Measurements from ENCODE around the gene WDTC1.
A peak's percentile ranks its signal among the peaks of the same experiment; 100 is the strongest.
"Not testable (repeated sequence)": the region's sequence is repeated elsewhere in the genome, so short reads cannot be mapped to it uniquely, and the experiment has no call there.

Gene WDTC1, protein sequence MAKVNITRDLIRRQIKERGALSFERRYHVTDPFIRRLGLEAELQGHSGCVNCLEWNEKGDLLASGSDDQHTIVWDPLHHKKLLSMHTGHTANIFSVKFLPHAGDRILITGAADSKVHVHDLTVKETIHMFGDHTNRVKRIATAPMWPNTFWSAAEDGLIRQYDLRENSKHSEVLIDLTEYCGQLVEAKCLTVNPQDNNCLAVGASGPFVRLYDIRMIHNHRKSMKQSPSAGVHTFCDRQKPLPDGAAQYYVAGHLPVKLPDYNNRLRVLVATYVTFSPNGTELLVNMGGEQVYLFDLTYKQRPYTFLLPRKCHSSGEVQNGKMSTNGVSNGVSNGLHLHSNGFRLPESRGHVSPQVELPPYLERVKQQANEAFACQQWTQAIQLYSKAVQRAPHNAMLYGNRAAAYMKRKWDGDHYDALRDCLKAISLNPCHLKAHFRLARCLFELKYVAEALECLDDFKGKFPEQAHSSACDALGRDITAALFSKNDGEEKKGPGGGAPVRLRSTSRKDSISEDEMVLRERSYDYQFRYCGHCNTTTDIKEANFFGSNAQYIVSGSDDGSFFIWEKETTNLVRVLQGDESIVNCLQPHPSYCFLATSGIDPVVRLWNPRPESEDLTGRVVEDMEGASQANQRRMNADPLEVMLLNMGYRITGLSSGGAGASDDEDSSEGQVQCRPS

DNA sequence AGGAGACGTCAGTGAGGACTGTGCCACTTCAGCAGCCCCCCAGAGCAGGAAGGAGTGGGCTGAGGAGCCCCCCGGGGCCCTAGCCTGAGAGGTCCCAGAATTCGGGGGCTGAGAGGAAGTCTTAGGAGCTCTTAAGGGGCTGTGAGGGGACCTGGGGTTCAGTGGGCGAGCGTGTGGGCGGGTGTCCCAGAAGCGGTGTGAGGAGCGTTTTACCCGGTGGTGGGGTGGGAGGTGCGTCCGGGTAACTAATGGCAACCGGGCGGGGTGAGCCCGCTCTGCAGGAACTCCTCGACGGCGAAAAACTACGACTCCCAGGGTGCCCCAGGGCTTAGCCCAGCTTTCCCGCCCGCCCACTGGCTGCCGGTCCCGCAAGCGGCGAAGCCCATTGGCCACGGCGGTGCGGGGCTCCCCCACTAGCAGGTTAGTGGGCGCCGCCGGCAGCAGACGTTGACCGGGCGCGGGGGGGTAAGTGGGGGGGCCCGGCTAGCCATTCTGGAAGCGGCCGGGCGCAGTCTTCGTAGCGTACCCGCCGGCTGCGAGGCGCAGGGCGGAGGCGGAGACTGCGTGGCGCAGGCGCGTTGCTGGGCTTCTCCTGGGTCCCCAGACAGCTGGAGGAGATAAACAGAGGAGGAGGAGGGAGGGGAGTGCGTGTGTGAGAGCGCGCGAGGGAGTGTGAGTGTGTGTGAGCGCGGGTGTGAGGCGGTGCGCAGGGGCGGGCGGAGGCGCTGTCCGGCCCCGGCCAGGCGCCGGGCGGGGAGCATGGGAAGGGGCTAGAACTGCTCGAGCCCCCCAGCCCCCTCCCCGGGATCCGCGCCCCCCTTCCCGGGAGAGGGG is at the start of gene WDTC1:
Gene WDTC1, plus strand, starts transcription at position 584 of the 834 bp plus-strand sequence. CDS start 26,423 bp downstream, outside the sequence.
- DNase-seq = peak; percentile 98

DNA sequence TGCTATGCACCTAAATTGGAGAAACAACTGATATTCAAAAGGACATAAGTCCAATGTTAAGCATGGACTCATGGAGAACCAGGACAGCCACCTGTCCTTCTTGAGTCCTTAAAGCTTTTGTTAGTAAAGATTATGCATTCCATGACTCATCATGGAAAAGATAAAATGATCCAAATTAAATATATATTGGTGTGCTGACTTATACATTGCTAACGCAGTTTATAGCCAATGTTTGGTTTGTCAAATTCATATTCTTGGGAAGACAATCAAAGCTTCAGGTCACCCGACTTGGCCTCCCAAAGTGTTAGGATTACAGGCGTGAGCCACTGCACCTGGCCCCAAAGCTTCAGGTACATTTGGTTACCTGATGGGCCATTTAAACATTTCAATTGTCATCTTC is 49.8 kb upstream of the WDTC1 start:
- not testable (repeated sequence) for DNase-seq

DNA sequence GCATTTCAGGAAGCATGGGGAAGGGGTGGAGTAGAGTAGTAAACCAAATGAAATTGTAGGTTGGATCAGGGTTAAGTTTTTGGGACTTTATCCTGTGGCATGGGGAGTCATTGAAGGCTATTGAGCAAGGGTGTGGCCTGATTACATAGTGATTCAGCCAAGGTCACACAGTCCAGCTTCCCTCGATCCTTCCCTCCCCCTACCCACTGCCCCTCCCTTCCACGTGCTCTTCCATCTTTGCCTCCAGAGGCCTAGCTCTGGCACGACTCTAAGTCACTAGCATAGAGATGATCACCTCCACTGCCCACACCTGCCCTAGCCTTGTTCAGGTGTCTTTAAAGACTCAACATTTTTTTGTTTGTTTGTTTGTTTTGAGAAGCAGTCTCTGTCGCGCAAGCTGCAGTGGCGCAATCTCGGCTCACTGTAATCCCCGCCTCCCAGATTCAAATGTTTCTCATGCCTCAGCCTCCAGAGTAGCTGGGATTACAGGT is 42.3 kb upstream of the WDTC1 start:
- DNase-seq = no peak

DNA sequence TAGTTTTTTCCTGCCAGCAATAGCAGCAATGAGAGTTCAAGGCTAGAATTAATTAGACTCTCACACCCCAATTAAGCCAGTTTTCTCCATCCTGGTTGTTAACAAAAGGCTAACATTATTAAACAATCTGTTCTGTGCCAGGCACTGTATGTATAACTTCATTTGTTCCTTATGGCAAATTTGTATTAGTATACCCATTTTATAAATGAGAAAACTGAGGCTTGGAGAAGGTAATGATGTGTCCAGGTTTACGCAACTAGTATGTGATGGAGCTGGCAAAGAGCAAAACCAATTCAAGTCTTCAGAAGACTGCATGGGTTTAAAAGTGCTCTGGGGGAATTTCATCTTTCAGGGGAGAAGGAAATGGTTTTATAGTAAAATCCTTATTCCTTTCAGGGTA is 41.2 kb upstream of the WDTC1 start:
- DNase-seq = no peak

DNA sequence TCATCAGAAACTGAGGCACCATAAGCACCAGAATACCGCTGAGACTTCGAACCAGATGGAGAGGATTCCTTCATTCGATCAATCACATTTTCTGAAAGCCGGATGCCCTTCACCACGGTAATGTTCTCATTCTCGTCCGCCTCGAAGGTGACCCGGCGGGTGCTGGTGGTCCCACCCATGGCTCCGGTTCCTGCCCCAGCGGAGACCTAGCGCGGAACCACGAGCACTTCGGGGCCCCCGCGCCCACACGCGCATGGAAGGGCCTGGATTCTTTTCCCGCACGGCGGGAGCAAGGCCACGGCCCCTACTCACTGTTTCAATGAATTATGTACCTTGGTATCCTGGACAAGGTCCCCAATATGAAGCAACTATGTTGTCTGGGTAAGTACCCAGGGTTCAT is 33.1 kb upstream of the WDTC1 start:
- DNase-seq = no peak

DNA sequence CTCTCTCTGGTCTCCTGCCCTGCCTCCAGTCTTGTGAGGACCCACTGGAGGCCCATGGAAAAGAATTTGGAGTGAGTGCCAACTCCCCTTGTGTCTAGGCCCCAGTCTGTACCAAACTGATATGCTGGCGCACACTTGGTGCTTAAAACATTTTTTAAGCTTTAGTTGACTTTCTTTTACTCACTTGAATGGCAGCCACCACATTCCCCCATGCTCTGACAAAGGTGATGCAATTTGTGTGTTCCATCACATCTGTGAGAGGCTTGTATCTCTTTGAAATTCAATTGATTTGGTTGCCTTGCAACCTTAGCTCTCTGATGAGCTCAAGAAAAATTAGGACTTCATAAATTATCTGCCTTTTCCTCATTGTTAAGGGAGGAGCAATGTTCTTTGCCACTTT is 30.5 kb upstream of the WDTC1 start:
- no peak for DNase-seq

DNA sequence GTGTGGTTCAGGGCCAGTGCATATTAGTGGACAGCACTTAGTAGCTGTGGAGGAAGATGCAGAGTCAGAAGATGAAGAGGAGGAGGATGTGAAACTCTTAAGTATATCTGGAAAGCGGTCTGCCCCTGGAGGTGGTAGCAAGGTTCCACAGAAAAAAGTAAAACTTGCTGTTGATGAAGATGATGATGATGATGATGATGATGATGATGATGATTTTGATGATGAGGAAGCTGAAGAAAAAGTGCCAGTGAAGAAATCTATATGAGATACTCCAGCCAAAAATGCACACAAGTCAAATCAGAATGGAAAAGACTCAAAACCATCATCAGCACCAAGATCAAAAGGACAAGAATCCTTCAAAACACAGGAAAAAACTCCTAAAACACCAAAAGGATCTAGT is 27.2 kb upstream of the WDTC1 start:
- DNase-seq = not testable (repeated sequence)

DNA sequence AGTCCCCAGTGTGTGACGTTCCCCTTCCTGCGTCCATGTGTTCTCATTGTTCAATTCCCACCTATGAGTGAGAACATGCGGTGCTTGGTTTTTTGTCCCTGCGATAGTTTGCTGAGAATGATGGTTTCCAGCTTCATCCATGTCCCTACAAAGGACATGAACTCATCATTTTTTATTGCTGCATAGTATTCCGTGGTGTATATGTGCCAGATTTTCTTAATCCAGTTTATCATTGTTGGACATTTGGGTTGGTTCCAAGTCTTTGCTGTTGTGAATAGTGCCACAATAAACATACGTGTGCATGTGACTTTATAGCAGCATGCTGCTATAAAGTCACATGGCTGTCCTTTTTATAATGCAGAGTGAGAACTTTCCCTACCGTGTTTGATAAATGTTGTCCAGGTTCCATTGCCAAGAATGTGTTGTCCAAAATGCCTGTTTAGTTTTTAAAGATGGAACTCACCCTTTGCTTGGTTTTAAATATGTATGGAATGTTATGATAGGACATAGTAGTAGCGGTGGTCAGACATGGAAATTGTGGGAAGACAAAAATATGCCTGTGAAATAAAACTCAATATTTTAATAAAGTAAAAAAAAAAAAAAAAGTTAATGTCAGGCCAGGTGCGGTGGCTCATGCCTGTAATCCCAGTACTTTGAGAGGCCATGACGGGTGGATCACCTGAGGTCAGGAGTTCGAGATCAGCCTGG is 26.1 kb upstream of the WDTC1 start:
- DNase-seq = not testable (repeated sequence)

DNA sequence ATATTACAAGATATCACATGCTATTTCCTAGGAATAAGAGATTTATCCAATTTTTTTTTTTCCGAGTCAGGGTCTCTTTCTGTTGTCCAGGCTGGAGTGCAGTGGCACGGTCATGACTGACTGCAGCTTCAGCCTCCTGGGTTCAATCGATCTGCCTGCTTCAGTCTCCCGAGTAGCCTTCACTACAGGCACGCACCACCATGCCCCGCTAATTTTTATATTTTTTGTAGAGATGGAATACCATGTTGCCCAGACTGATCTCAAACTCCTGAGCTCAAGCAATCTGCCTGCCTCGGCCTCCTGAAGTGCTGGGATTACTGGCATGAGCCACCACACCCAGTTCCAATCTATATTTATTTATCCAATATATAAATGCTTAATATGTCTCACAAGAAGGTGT is 18.0 kb upstream of the WDTC1 start:
- no peak for DNase-seq

DNA sequence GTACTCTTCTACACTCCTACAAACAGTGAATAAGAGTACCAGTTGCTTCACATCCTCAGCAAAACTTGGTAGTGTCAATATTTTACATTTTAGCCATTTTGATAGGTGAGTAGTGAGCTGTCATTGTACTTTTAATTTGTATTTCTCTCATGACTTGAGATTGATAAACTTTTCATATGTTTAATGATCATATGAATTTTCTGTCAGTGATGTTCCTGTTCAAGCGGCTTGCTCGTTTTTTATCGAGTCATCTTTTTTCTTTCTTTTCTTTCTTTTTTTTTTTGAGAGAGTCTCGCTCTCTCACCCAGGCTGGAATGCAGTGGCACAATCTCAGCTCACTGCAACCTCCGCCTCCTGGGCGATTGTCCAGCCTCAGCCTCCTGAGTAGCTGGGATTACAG is 17.0 kb upstream of the WDTC1 start:
- no peak for DNase-seq

DNA sequence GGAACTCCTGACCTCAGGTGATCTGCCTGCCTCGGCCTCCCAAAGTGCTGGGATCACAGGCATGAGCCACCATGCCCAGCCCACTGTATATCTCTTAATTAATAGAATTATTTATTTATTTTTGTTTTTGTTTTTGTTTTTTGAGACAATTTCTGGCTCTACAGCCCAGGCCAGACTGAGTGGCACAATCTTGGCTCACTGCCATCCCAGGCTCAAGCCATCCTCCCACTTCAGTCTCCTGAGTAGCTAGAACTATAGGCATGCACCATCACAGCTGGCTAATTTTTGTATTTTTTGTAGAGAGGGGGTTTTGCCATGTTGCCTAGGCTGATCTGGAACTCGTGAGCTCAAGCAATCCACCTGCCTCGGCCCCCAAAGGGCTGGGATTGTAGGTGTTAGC is 15.7 kb upstream of the WDTC1 start:
- no peak for DNase-seq

DNA sequence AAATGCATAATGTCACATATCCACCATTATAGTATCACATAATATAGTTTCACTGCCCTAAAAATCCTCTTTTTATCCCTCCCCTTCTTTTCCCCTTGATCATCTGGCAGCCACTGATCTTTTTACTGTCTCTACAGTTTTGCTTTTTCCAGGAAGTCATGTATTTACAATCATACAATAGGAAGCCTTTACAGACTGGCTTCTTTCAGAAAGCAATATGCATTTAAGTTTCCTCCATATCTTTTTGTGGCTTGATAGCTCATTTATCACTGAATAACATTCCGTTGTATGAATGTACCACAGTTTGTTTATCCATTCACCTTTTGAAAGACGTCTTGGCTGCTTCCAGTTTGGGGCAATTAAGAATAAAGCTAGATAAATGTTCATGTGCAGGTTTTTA is 14.3 kb upstream of the WDTC1 start:
- no peak for DNase-seq

DNA sequence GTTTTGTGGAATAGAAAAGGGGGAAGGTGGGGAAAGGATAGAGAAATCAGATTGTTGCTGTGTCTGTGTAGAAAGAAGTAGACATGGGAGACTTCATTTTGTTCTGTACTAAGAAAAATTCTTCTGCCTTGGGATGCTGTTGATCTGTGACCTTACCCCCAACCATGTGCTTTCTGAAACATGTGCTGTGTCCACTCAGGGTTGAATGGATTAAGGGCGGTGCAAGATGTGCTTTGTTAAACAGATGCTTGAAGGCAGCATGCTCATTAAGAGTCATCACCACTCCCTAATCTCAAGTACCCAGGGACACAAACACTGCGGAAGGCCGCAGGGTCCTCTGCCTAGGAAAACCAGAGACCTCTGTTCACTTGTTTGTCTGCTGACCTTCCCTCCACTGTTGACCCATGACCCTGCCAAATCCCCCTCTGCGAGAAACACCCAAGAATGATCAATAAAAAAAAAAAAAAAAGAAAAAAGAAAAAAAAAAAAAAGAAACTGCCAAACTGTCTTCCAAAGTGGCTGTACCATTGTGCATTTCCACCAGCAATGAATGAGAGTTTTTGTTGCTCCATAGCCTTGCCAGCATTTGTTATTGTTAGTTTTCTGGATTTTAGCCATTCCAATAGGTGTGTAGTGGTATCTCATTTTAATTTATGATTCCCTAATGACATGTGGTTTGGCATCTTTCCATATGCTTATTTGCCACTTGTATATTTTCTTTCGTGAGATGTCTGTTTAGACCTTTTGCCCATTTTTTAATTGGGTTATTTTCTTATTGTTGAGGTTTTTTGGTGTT is 13.5 kb upstream of the WDTC1 start:
- DNase-seq = not testable (repeated sequence)

DNA sequence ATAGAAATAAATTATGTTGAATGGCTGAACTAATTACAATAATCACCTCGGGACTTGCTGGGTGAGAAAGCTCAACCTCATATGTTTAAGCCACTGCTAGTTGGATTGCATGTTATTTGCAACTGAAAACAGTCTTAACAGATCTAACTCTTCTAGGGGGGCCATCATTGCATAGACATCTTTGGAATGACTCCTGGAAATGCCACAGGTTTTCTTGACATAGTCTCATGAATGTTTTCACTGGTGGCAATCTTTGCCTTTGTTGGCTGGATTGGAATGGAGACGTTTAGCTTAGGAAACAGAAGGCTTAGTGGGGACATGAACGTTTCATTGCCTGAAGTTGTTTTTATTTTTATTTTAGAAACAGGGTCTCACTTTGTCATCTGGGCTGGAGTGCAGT is 8.8 kb upstream of the WDTC1 start:
- no peak for DNase-seq

DNA sequence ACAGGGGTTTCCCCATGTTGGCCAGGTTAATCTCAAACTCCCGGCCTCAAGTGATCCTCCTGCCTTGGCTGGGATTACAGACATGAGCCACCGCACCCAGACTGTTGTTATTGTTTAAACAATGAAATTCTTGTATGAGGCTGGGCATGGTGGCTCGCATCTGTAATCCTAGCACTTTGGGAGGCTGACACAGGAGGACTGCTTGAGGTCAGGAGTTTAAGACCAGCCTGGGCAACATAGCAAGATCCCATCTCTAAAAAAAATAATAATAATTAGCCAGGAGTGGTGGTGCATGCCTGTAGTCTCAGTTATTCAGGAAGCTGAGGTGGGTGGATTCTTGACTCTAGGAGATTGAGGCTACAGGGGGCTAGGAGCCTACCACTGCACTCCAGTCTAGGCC is 6.7 kb upstream of the WDTC1 start:
- DNase-seq = no peak

DNA sequence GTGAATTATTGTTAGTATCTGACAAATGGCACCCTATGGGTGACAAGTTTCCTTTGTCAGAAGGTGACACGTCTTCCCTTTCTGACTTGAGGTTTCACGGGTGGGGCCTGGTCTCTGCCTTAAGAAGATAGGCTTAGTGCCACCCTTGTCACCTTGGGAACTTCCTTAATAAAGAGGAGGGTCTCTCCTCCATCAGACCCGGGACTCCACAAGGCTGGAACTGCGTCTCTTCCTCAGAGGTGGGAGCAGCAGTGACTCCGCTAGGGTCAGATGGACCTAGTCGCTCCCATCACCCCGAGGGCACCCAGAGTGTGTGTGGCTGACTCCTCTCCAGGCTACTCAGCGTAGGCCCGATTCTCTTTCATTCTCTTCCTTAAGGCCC is 774 bp upstream of the WDTC1 start:
- DNase-seq = peak; percentile 23

DNA sequence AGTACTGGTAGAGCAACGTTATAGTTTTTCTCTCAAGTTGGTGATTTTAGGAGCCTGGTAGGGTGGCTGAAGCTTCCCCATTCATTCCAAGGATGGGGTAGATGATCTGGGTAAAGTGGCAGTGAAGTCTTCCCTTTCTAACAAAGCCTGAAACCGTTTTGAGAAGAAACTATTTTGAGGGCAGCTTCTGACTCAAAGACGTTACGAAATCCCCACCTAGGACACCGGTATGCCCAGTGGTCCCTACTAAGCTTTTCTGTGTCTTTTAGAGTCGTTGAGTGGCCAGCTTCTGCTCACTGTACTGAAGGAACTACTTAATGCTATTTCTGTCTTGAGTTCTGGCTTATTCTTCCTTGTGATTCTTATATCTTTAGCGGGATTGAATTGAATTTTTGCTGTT is 1.4 kb downstream of the WDTC1 start:
- DNase-seq = no peak

DNA sequence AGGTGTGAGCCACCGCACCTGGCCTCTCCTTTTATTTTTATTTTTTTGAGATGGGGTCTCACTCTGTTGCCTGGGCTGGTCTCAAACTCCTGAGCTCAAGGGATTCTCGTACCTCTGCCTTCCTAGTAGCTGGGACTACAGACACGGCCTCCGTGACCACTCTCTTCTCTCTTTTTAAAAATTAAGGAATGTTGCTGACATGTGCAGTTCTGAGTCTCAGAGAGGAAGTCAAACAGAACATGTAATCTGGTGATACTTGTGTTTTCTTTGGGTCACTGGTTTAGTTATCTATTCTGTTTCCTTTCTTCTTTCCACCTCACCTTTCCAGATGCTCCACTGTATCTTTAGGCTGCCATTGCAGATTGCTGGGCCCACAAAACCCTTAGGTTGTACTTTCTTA is 2.7 kb downstream of the WDTC1 start:
- no peak for DNase-seq

DNA sequence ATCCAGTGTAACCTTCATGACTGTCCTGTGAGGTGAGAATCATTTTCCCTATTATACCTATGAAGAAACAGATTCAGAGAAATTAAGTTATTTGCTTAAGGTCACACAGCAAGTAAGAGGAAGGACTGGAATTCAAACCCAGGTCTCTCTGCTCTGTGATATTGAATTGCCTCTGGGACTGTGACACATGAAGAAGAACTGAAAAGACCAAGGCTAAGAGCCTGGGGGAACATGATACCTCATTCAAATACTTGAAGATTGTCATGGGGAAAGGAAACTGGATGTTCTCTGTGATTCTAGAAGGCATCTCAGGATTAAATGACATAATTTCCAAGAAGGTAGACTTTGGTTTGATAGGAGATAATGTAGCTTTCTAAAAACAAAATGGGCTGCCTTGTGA is 3.6 kb downstream of the WDTC1 start:
- no peak for DNase-seq

DNA sequence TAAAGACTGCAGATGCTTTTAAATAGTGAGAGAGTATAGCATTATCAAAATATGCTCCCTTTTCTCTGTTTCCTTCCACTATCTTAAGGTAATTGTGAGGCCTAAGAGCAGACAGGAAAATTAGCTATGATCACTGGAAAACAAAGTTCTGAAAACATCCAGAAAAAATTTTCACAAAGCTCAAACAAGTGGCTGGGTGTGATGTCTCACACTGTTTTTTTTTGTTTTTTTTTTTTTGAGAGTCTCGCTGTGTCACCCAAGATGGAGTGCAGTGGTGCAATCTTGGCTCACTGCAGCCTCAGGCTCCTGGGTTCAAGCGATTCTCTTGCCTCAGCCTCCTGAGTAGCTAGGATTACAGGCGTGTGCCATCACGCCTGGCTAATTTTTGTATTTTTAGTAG is 7.2 kb downstream of the WDTC1 start:
- no peak for DNase-seq

DNA sequence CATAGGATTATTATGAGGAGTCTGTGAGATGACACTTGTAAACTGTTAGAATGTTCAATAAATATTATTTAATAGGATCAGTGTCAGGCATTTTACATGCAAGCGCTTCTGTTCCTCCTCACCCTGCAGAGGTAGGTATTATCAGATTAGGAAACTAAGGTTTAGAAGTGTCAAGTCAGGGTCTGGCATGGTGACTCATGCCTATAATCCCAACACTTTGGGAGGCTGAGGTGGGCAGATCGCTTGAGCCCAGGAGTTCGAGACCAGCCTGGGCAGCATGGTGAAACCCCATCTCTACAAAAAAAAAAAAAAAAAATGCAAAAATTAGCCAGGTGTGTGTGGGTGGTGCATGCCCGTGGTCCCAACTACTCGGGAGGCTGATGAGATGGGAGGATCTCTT is 9.2 kb downstream of the WDTC1 start:
- DNase-seq = not testable (repeated sequence)

DNA sequence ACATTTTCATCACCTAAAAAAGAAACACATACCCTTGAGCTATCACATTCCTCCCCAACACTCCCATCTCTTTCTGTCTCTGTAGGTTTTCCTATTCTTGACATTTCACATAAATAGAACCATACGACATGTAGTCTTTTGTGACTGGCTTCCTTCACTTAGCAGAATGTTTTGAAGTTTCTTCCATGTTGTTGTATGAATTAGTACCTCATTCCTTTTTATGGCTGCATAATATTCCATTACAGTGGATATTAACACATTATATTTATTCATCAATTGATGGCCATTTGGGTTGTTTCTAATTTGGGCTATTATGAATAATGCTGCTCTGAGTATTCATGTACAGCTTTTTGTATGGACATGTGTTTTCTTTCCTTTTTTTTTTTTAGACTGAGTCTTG is 11.8 kb downstream of the WDTC1 start:
- DNase-seq = no peak
